CD4-positive, alpha-beta memory T cell (primary cell): ENCODE measurements around the gene LPO. TPM values are rescaled to one million over a fixed set of nuclear protein-coding genes. Genes with fewer than 3 reads are reported as not detected.

ENCODE experiments used
- CTCF ChIA-PET: fragments of 350-600 bp; sonication (Branson Sonifier 250); formaldehyde crosslinking; loops from one replicate; lab custom pipeline; 2021; ENCODE audit warnings: inconsistent platforms; ENCODE audit not compliant: partially characterized antibody; lab: Charles Lee
- POLR2A ChIA-PET: fragments of 350-600 bp; sonication (Branson Sonifier 250); formaldehyde crosslinking; loops from one replicate; lab custom pipeline; 2021; ENCODE audit not compliant: partially characterized antibody; lab: Charles Lee
- DNase-seq, 5 donors: peaks; one replicate each; pipeline versions ENCODE4 v3.0.0 to v3.0.0-alpha.2; 2020 to 2022; ENCODE audit warnings: mixed read lengths in 1 of 5
- H3K27ac ChIP-seq: one replicate; pipeline ENCODE4 v1.7.0; 2013; ENCODE audit warnings: low read depth, low read length
- H3K27me3 ChIP-seq: 2 replicates; pipeline ENCODE4 v1.7.0; 2013; ENCODE audit warnings: mild to moderate bottlenecking, low read length, moderate library complexity; ENCODE audit not compliant: insufficient read depth
- H3K36me3 ChIP-seq: 2 replicates; pipeline ENCODE4 v1.7.0; 2013; ENCODE audit warnings: mild to moderate bottlenecking, low read length, moderate library complexity; ENCODE audit not compliant: insufficient read depth
- H3K4me1 ChIP-seq: 2 replicates; pipeline ENCODE4 v1.7.0; 2013; ENCODE audit warnings: mild to moderate bottlenecking, low read length, moderate library complexity; ENCODE audit not compliant: insufficient read depth
- H3K4me3 ChIP-seq, 2 donors: one replicate each; pipeline ENCODE4 v1.7.0; 2013; ENCODE audit warnings: low read length in 2 of 2, mild to moderate bottlenecking in 1 of 2
- H3K9me3 ChIP-seq, 2 donors: one replicate each; pipeline ENCODE4 v1.7.0; 2013; ENCODE audit warnings: low read length in 2 of 2, control low read depth in 1 of 2; ENCODE audit not compliant: control insufficient read depth in 1 of 2
- H3K27ac Mint-ChIP-seq, 7 donors: one replicate each; pipeline ENCODE4 v1.8.0; 2020 to 2021; ENCODE audit warnings: mixed read lengths in 7 of 7, mild to moderate bottlenecking in 6 of 7, inconsistent platforms in 3 of 7, moderate library complexity in 3 of 7
- H3K27me3 Mint-ChIP-seq, 2 donors: one replicate each; pipeline ENCODE4 v1.8.0; 2020 to 2021; ENCODE audit warnings: mixed read lengths in 2 of 2
- H3K36me3 Mint-ChIP-seq, 2 donors: one replicate each; pipeline ENCODE4 v1.8.0; 2020 to 2021; ENCODE audit warnings: mixed read lengths in 2 of 2, inconsistent platforms in 1 of 2, mild to moderate bottlenecking in 1 of 2
- H3K4me1 Mint-ChIP-seq, 4 donors: one replicate each; pipeline ENCODE4 v1.8.0; 2020 to 2021; ENCODE audit warnings: mixed read lengths in 4 of 4, mild to moderate bottlenecking in 1 of 4
- H3K4me3 Mint-ChIP-seq, 8 donors: one replicate each; pipeline ENCODE4 v1.8.0; 2020 to 2021; ENCODE audit warnings: mixed read lengths in 8 of 8, mild to moderate bottlenecking in 7 of 8, moderate library complexity in 6 of 8, inconsistent platforms in 3 of 8
- H3K9me3 Mint-ChIP-seq, 8 donors: one replicate each; pipeline ENCODE4 v1.8.0; 2020 to 2021; ENCODE audit warnings: mixed read lengths in 8 of 8, mild to moderate bottlenecking in 5 of 8, inconsistent platforms in 3 of 8, moderate library complexity in 1 of 8
- intact Hi-C: fragments of 100-400 bp; cut with micrococcal nuclease; formaldehyde crosslinking; loops from one replicate; pipeline ENCODE4 v1.15.1; 2023
- polyA plus RNA-seq, 2 donors: library from polyadenylated mRNA; unstranded; fragments of 300-500 nt; fragmentation: Illumina TruSeq; gene quantifications; one replicate each; pipeline ENCODE4 v1.2.3, GENCODE V29; 2021
- total RNA-seq, 2 experiments: library from RNA; stranded (reverse); gene quantifications; one replicate each; pipeline ENCODE4 v1.2.3, GENCODE V29; 2021

LPO gene
- total and polyA plus RNA-seq, 4 experiments from 2014 or later: not detected

- ChIA-PET POLR2A (interaction anchor here (0.8 to 34.1 kb wide), 14 partner anchors 9 to 837 kb away, joined by 3 to 3924 read pairs (median 6); partner anchors contain the start of genes HSF5, PRR11, RNF43 and SKA2), CTCF (interaction anchor here (0.6 to 10.9 kb wide), 42 partner anchors 9 to 688 kb away, joined by 3 to 510 read pairs (median 6); partner anchors contain the start of genes HSF5, MTMR4, RNF43 and SUPT4H1)
- H3K27me3 Mint-ChIP-seq: no peaks in the 10 kb centered on the region
- Histone ChIP-seq H3K4me3 (peak overlapping the region in 1 of 2 donors; percentile 4), H3K27me3 (no peaks in the 10 kb centered on the region), H3K4me1 (peaks cover 18% of the 10 kb centered on the region), H3K9me3 (no peaks in the 10 kb centered on the region), H3K36me3 (no peaks in the 10 kb centered on the region), H3K27ac (peak overlapping the region; percentile 31)
- peak overlapping the region in 1 of 8 donors; percentile 27 for H3K4me3 Mint-ChIP-seq
- H3K4me1 Mint-ChIP-seq: peaks cover 8 to 29% (median 14%) of the 10 kb centered on the region in 4 donors
- peak overlapping the region in 6 of 7 donors; percentile 42 to 95 (median 86) for H3K27ac Mint-ChIP-seq
- peak in 1 of 5 donors; percentile 5 for DNase-seq
- H3K9me3 Mint-ChIP-seq: no peaks in the 10 kb centered on the region
- intact Hi-C loops: no loop called here
- peaks cover 7 to 12% of the 10 kb centered on the region in 2 donors for H3K36me3 Mint-ChIP-seq
Observed at GRCh38 chr17:58318065-58318481, 79.7 kb downstream of the LPO start.

Other genes with a start within 250 kb of the LPO start
- gene SRSF1, start 231.3 kb upstream of the LPO start, total RNA-seq: 100 to 1,000 TPM; 242 to 257 TPM
- gene SRSF1, start 231.3 kb upstream of the LPO start, polyA plus RNA-seq: 10 to 100 TPM; 32.4 to 59.3 TPM
- 10 to 100 TPM; 45.6 to 45.8 TPM for gene DYNLL2, start 155.2 kb upstream of the LPO start, total RNA-seq
- gene DYNLL2, start 155.2 kb upstream of the LPO start, polyA plus RNA-seq: 1 to 10 TPM in 1 of 2 donors, under 1 TPM in 1; 0.56 to 1.3 TPM
- 1 to 10 TPM; 2.0 to 2.2 TPM for gene OR4D1, start 90.2 kb upstream of the LPO start, total RNA-seq
- gene OR4D1, start 90.2 kb upstream of the LPO start, polyA plus RNA-seq: 1 to 10 TPM; 1.9 to 2.0 TPM
- gene OR4D2, start 71.6 kb upstream of the LPO start, total RNA-seq: not detected
- not detected for gene OR4D2, start 71.6 kb upstream of the LPO start, polyA plus RNA-seq
- not detected for gene EPX, start 45.9 kb upstream of the LPO start, total RNA-seq
- gene EPX, start 45.9 kb upstream of the LPO start, polyA plus RNA-seq: not detected
- gene MKS1, start 19.3 kb upstream of the LPO start, total RNA-seq: 10 to 100 TPM; 27.7 to 29.4 TPM
- 10 to 100 TPM; 12.1 to 13.7 TPM for gene MKS1, start 19.3 kb upstream of the LPO start, polyA plus RNA-seq
- gene MPO, start 42.4 kb downstream of the LPO start, total RNA-seq: not detected
- gene MPO, start 42.4 kb downstream of the LPO start, polyA plus RNA-seq: not detected
- 10 to 100 TPM; 15.8 to 19.1 TPM for gene TSPOAP1, start 90.2 kb downstream of the LPO start, total RNA-seq
- under 1 TPM in 1 of 2 donors, not detected in 1; 0.80 TPM for gene TSPOAP1, start 90.2 kb downstream of the LPO start, polyA plus RNA-seq
- 10 to 100 TPM; 61.4 to 75.2 TPM for gene SUPT4H1, start 113.6 kb downstream of the LPO start, total RNA-seq
- 100 to 1,000 TPM in 1 of 2 donors, 10 to 100 TPM in 1; 94.4 to 120 TPM for gene SUPT4H1, start 113.6 kb downstream of the LPO start, polyA plus RNA-seq
- 1 to 10 TPM; 1.2 to 1.6 TPM for gene RNF43, start 178.9 kb downstream of the LPO start, total RNA-seq
- gene RNF43, start 178.9 kb downstream of the LPO start, polyA plus RNA-seq: 1 to 10 TPM in 1 of 2 donors, not detected in 1; 2.3 TPM
- gene HSF5, start 249.8 kb downstream of the LPO start, total RNA-seq: 1 to 10 TPM; 2.1 to 2.4 TPM
- gene HSF5, start 249.8 kb downstream of the LPO start, polyA plus RNA-seq: 1 to 10 TPM in 1 of 2 donors, under 1 TPM in 1; 0.84 to 1.4 TPM